ENCODE measurements around the gene PPFIA1.
"Not testable (repeated sequence)": the region's sequence is repeated elsewhere in the genome, so short reads cannot be mapped to it uniquely, and the experiment has no call there.

The PPFIA1 gene

DNA sequence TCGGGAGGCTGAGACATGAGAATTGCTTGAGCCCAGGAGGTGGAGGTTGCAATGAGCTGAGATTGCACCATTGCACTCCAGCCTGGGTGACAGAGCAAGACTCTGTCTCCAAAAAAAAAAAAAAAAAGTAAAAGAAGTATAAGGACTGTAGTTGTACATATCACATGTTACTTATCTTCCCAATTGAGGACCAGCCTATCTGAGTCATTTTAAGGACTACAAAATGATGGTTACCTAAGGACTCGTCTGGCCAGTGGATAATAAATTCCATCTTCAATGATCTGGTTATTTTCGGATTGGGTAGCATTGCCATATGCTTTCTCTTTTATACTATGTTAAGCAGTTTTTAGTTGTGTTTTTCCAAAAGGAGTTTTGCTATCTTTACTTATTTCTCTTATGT lies 55.3 kb downstream of the PPFIA1 start:
- no peak for DNase-seq (ENCODE audit: low read depth)

GRCh38 chr11:70326365-70326811 lies 55.9 kb downstream of the PPFIA1 start:
- DNase-seq (ENCODE audit: low read depth) = no peak

DNA sequence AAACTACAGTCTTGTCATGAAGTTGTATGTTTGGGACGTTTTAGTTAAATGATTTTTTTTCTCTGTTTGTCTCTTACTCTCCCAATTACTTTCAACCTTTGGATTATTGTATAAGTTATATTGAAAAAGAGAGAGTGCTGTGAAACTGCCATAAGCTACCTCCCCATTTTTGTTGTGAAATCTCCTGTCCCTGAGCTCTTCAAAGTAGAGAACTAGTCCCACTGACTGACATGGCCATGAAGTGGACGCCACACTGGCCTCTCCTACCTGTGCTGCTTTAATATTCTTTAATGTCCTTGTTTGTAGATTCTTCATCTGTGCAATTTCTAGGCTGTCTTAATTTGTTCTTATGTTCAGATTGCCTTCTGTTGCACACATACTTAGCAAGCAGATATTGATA lies 56.3 kb downstream of the PPFIA1 start:
- DNase-seq (ENCODE audit: low read depth) = no peak

- no peak for DNase-seq (ENCODE audit: low read depth)
These were observed 57.2 kb downstream of the PPFIA1 start for GRCh38 chr11:70327717-70328116.

- no peak for DNase-seq (ENCODE audit: low read depth)
These were observed 58.1 kb downstream of the PPFIA1 start for GRCh38 chr11:70328556-70328955.

DNA sequence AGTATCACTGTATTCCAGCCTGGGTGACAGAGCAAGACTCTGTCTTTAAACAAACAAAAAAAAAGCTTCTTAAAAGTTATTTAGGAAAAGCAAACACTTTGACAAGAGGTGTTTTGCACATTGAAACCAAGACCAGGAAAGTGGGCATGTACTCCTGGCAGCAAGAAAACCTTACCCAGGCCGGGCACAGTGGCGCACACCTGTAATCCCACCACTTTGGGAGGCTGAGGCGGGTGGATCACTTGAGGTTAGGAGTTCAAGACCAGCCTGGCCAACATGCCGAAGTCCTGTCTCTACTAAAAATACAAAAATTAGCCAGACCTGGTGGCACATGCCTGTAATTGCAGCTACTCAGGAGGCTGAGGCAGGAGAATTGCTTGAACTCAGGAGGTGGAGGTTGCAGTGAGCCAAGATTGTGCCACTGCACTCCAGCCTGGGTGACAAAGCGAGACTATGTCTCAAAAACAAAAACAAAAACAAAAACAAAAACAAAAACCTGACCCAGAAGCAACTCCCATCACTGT lies 60.9 kb downstream of the PPFIA1 start:
- not testable (repeated sequence) for DNase-seq (ENCODE audit: low read depth)

- no peak for DNase-seq (ENCODE audit: low read depth)
These were observed 61.4 kb downstream of the PPFIA1 start for GRCh38 chr11:70331901-70332300.

DNA sequence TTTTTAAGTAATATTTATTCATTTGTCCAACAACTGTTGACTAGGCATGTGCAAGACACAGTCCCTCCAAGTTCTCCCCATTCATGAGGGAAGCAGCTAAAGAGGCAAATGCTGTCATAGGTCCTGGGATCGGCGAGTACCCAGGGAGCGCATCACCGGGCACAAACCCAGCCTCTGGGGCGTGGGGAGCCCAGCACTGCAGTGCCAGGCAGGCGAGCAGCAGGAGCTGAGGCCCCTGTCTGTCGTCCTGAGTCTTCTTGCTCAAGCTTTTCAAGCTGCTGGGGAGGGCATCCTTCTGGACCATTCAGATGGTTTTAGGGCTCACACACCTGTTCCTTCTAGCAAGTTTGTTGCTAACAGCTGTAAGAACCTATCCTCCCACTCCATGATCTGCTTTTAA lies 62.1 kb downstream of the PPFIA1 start:
- no peak for DNase-seq (ENCODE audit: low read depth)

GRCh38 chr11:70333261-70333660 lies 62.8 kb downstream of the PPFIA1 start:
- DNase-seq (ENCODE audit: low read depth) = no peak

- DNase-seq (ENCODE audit: low read depth) = no peak
These were observed 64.0 kb downstream of the PPFIA1 start for GRCh38 chr11:70334351-70334995.

DNA sequence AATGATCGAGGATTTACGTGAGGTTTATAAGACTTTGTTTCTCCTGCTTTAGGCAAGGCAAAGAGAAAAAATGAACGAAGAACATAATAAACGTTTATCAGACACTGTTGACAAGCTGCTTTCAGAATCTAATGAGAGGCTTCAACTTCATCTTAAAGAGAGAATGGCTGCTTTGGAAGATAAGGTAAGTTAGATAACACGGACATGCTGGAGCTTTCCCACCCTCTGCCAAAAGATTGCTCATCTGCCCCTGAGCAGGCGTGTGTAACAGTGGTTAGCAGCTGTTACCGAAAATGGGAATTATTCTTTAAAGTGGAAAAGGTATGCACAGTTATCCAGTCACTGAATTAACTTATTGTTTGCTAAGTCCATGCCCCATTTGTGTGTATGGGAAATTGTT lies 65.0 kb downstream of the PPFIA1 start:
- no peak for DNase-seq (ENCODE audit: low read depth)

DNA sequence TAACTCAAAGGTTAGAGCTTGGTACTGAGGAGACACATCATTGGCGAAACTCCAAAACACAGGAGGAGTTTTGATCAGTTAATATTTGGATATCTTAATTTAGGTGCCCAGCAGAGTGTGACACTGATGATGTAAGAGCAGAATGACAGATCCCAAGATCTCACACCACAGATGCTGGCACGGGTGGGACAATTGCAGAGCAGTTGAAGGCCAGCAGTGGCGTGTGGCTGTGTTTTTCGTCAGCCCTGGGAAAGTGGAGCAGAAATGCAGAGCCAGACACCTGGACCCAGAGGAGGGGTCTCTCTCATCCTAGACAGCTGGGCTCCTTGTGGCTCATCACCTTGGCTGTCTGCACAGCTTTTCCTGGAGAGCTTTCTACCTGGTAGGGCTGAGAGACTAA lies 68.1 kb downstream of the PPFIA1 start:
- no peak for DNase-seq (ENCODE audit: low read depth)

GRCh38 chr11:70339066-70339465 lies 68.6 kb downstream of the PPFIA1 start:
- no peak for DNase-seq (ENCODE audit: low read depth)

GRCh38 chr11:70341881-70342429 lies 71.5 kb downstream of the PPFIA1 start:
- DNase-seq (ENCODE audit: low read depth) = no peak

GRCh38 chr11:70343636-70344035 lies 73.1 kb downstream of the PPFIA1 start:
- DNase-seq (ENCODE audit: low read depth) = no peak

DNA sequence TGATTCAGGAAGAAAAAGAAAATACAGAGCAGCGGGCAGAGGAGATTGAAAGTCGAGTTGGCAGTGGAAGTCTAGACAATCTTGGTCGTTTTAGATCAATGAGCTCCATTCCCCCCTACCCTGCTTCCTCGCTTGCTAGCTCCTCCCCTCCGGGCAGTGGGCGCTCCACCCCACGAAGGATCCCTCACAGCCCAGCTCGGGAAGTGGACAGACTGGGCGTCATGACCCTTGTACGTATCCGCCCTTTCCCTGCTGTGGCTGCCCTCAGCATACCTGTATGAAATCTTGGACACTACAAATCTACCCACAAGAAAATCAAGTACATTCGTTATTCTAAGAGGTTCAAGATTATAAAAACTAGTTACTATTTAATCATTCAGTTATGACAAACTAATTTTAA lies 77.7 kb downstream of the PPFIA1 start:
- DNase-seq (ENCODE audit: low read depth) = no peak

DNA sequence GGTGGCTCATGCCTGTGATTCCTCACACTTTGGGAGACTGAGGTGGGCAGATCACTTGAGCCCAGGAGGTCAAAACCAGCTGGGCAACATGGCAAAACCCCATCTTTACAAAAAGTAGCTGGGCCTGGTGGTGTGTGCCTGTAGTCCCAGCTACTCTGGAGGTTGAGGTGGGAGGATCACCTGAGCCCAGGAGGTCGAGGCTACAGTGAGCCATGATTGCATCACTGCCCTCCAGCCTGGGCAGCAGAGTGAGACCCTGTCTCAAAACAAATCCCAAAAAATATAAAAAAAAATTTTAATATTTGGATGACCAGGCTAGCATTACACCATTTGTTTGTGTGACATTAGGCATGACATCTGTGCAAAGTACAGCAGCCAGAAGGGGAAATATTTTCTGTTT lies 78.1 kb downstream of the PPFIA1 start:
- no peak for DNase-seq (ENCODE audit: low read depth)

GRCh38 chr11:70351646-70352045 lies 81.2 kb downstream of the PPFIA1 start:
- no peak for DNase-seq (ENCODE audit: low read depth)

DNA sequence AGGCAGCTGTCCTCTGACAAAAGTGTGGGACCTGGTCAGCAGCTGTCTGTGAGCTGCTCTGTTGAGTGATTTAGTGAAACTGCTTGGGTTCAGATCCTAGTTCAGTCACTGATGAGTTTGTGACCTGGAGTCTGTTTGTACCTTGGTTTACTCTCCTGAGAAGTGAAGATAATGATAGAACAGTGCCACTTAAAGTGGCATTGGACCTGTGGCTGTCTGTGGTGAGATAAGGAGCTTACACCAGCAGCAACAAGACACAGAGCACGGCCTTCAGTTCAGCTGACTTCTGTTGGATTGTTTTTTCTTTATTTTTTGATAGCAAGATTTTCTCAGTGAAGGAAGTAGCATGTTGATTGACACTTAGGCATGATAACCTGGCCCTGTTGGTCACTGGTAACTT lies 81.6 kb downstream of the PPFIA1 start:
- DNase-seq (ENCODE audit: low read depth) = no peak

DNA sequence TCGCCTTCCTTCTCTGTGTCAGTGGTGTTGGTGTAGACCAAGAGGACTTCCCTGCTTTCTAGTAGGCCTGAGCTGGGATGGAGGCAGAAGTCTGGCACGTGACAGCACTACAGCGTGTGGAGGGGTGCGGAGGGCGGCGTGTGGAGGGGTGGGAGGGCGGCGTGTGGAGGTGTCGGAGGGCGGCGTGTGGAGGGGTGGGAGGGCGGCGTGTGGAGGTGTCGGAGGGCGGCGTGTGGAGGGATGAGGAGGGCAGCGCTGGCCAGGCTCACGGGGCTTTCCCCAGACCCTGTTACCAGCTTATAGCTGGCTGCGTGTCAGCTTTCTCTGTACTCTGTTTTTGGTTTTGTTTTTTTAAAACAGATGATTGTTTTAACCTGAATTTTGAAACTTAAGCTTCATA lies 82.1 kb downstream of the PPFIA1 start:
- DNase-seq (ENCODE audit: low read depth) = no peak

DNA sequence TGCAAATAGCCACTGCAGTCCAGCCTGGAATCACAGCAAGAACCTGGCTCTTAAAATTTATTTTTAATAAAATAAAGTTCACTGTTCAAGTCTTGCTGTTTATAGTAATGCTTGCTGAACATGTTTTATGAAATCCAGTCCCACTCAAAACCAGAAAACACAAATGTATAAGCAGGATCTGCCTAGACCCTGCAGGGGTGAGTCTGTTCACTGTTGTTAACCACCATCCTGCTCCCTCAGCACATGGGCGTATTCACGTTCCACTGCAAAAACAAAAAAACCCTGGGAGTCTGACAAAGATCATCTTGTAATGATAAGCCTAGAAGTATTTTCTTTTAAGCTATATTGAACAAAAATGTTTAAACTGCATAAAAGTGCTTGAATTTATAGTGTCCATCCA lies 82.8 kb downstream of the PPFIA1 start:
- DNase-seq (ENCODE audit: low read depth) = no peak

- DNase-seq (ENCODE audit: low read depth) = no peak
These were observed 83.5 kb downstream of the PPFIA1 start for GRCh38 chr11:70353900-70354568.

- DNase-seq (ENCODE audit: low read depth) = no peak
These were observed 84.1 kb downstream of the PPFIA1 start for GRCh38 chr11:70354629-70355028.

Data from stimulated activated CD8-positive, alpha-beta memory T cell treated with anti-CD3 and anti-CD28 coated beads, Interleukin-15, amount 100 ng/mL, for 1 hour (primary cell).